ENCODE results near the gene FOXC1. TPM values are rescaled to one million over a fixed set of nuclear protein-coding genes. Genes with fewer than 3 reads are reported as not detected.

FOXC1 gene
- total RNA-seq, 4 donors from 2014 or later, result 7.1 to 39.2 (median 27.5) TPM

DNA sequence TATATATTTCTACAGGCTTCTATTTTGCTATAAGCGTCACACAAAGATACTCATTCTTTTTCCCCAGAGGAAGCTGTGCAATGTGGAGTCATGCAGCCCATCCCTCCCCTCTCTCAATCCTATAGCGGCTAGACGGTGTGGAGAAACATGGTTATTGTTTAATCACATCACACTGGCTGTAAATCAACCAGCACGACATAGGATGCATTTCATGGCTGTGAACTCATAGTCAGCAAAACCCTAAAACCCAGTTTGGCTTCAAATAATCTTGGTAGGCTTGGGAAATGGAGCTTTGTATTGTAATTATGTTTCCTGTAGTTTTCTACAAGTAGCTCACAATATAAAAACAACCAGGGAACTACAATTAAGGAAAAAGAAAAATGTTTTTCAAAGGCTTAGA is 16.8 kb downstream of the FOXC1 start:
- H3K4me3 ChIP-seq (ENCODE audit: low read depth, poor library complexity, severe bottlenecking), result no peak overlapping the region
- TF ChIP-seq, protein P1, sequence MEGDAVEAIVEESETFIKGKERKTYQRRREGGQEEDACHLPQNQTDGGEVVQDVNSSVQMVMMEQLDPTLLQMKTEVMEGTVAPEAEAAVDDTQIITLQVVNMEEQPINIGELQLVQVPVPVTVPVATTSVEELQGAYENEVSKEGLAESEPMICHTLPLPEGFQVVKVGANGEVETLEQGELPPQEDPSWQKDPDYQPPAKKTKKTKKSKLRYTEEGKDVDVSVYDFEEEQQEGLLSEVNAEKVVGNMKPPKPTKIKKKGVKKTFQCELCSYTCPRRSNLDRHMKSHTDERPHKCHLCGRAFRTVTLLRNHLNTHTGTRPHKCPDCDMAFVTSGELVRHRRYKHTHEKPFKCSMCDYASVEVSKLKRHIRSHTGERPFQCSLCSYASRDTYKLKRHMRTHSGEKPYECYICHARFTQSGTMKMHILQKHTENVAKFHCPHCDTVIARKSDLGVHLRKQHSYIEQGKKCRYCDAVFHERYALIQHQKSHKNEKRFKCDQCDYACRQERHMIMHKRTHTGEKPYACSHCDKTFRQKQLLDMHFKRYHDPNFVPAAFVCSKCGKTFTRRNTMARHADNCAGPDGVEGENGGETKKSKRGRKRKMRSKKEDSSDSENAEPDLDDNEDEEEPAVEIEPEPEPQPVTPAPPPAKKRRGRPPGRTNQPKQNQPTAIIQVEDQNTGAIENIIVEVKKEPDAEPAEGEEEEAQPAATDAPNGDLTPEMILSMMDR (IDR thresholded peaks at IDR 0.05), result no peak
- TF ChIP-seq POLR2A (IDR thresholded peaks at IDR 0.05), result no peak
- no peak for DNase-seq (ENCODE audit: low spot score in 2 of 2)
- intact Hi-C loops (cut with DNase I; ENCODE audit: low total_unique reads), result no loop called here
- WGBS, 2 donors, result 72% methylated on average over 4 of the region's 4 CpGs

DNA sequence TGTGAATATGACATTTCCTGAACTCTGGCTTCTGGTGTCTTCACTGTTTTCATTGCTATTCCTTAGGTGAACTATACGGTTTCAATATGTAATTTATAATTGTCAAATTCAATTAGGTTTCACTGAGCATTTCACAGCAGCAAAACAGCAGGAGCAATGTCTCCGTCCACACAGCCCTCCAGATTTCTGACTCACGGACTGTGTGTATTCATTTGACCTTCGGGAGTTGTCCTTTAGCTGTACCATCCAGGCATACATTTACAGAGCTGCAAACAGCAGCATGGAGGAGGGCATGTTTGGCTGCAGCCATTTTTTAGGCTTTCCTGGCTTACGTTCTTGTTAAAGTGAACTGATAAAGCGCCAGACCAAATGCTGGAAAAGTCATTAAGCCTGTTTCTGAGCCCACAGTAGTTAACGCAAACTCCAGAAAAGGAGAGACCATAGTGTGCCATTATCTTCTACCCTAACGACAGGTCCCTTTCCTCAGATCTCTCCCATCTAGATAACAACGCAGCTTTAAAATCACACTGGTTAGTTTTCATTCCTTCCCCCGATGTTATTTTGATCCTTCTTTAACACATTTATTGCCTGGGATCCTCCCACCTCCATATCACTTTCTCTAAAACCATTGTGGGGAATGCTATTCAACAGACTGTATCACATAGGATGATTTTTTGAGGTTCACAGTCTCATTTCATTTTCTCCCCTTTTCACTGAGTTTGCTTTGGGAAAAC is 18.3 kb downstream of the FOXC1 start:
- H3K4me3 ChIP-seq (ENCODE audit: low read depth, poor library complexity, severe bottlenecking), result no peak overlapping the region
- WGBS, 2 donors, result 86 to 87% methylated on average over 10 of the region's 10 CpGs
- no peak for DNase-seq (ENCODE audit: low spot score in 2 of 2)
- TF ChIP-seq POLR2A (IDR thresholded peaks at IDR 0.05), result no peak
- TF ChIP-seq, protein P1 (IDR thresholded peaks at IDR 0.05), result no peak
- intact Hi-C loops (cut with DNase I; ENCODE audit: low total_unique reads), result no loop called here

DNA sequence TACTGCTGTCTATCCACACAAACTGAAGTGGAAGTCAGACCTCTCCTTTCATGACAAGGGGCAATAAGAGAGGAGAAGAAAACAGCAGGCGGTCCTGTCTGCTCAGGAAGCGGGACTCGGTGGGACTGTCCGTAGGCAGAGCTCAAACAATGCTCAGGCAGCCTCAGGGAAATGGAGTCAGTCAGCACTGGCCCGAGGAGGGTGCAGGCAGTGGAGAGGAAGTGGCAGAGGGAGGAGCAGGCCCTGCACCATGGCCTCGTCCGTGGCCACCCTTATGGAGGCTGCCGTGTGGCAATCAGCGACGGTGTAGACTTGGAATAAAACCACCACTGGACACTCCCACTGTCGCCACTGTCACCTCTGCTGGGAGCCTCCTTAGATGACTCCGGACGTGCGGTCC is 19.6 kb downstream of the FOXC1 start:
- TF ChIP-seq POLR2A (IDR thresholded peaks at IDR 0.05), result no peak
- TF ChIP-seq, protein P1 (IDR thresholded peaks at IDR 0.05), result no peak
- no peak overlapping the region for H3K4me3 ChIP-seq (ENCODE audit: low read depth, poor library complexity, severe bottlenecking)
- intact Hi-C loops (cut with DNase I; ENCODE audit: low total_unique reads), result no loop called here
- DNase-seq (ENCODE audit: low spot score in 2 of 2), result no peak
- 82 to 92% methylated on average over 14 of the region's 14 CpGs for WGBS, 2 donors

DNA sequence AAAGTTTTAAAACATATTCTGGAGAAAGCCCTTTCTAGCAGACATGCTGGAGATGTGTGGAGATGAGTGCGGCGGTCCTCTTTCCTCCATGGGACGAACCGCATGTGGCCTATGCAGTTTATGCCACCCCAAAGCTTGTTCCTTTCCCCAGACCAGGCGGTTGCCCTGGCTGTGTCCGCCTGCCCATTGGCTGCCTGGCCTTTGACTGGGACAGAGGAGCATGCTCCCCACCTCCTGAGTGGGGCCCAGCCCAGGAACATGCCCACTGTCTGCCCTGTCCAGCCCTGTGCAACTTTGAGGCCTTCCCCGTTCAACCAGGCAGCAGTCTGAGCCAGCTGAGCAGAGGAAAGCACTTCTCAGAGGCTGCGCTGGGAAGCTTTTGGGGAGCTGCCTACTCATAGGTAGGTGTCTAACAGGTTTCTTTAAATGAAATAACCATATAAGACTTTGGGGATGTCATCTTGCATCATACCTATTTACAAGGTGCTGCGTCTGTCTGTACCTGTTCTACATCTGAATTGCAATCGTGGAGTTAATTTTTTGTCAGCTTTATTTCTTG is 20.6 kb downstream of the FOXC1 start:
- intact Hi-C loops (cut with DNase I; ENCODE audit: low total_unique reads), result no loop called here
- 91 to 93% methylated on average over 10 of the region's 10 CpGs for WGBS, 2 donors
- H3K4me3 ChIP-seq (ENCODE audit: low read depth, poor library complexity, severe bottlenecking), result no peak overlapping the region
- DNase-seq (ENCODE audit: low spot score in 2 of 2), result no peak
- no peak for TF ChIP-seq POLR2A (IDR thresholded peaks at IDR 0.05)
- TF ChIP-seq, protein P1 (IDR thresholded peaks at IDR 0.05), result no peak

DNA sequence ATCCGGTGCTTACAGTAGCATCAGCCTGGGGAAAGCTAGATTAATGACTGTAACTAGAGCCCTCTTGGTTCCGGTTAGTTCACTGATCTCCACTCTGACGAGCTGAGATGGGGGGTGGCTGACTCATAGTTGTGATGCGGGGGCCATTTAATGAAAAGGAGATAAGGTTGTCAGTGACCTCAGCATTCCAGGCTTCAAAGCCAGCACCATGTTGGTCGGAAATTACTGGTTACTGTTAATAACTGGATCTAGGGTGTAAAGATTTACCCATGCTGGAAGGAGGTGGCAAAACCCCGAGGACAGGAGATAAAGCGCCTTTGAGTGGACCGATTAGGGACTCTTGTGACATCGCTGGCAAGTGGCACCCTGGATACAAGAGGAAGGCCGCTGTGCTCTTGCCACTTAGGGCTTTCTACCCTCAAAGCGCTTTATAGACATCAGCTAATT is 21.1 kb downstream of the FOXC1 start:
- no peak for TF ChIP-seq POLR2A (IDR thresholded peaks at IDR 0.05)
- TF ChIP-seq, protein P1 (IDR thresholded peaks at IDR 0.05), result no peak
- intact Hi-C loops (cut with DNase I; ENCODE audit: low total_unique reads), result no loop called here
- no peak overlapping the region for H3K4me3 ChIP-seq (ENCODE audit: low read depth, poor library complexity, severe bottlenecking)
- DNase-seq (ENCODE audit: low spot score in 2 of 2), result no peak
- WGBS, 2 donors, result 87 to 92% methylated on average over 11 of the region's 11 CpGs
